Measurements from ENCODE around the gene COL11A2.

DNA sequence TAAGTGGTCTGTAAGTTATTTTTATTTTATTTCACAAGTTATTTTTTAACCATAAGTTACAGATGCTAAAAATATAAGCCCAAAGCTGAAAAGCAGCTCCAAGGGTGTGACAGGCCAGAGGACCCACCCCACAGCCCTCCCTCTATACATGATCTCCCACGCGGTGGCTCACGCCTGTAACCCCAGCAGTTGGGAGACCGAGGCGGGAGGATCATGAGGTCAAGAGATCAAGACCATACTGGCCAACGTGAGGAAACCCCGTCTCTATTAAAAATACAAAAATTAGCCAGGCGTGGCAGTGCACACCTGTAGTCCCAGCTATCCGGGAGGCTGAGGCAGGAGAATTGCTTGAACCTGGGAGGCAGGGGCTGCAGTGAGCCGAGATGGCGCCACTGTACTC, 32.2 kb downstream of the COL11A2 start:
- no peak for TF ChIP-seq POLR2A (IDR thresholded peaks at IDR 0.05)
- TF ChIP-seq, protein P1, sequence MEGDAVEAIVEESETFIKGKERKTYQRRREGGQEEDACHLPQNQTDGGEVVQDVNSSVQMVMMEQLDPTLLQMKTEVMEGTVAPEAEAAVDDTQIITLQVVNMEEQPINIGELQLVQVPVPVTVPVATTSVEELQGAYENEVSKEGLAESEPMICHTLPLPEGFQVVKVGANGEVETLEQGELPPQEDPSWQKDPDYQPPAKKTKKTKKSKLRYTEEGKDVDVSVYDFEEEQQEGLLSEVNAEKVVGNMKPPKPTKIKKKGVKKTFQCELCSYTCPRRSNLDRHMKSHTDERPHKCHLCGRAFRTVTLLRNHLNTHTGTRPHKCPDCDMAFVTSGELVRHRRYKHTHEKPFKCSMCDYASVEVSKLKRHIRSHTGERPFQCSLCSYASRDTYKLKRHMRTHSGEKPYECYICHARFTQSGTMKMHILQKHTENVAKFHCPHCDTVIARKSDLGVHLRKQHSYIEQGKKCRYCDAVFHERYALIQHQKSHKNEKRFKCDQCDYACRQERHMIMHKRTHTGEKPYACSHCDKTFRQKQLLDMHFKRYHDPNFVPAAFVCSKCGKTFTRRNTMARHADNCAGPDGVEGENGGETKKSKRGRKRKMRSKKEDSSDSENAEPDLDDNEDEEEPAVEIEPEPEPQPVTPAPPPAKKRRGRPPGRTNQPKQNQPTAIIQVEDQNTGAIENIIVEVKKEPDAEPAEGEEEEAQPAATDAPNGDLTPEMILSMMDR (IDR thresholded peaks at IDR 0.05), result no peak
